IMR-90 (cell line): ENCODE data around the gene MLF2. TPM values are rescaled to one million over a fixed set of nuclear protein-coding genes. Genes with fewer than 3 reads are reported as not detected.

ENCODE experiments used
- ATAC-seq: fragments of 200-7000 bp; cut with Tn5 transposase; 2 replicates; pipeline ENCODE4 v1.9.1; 2020; ENCODE audit warnings: low read depth, mild to moderate bottlenecking, moderate library complexity
- BruUV-seq: library from RNA; stranded (reverse); fragments of 400-500 nt; replicated peaks from 2 replicates; lab custom pipeline; 2021; lab: Mats Ljungman, UMichigan
- CTCF ChIA-PET: fragments of 300-600 bp; formaldehyde crosslinking; extraction: SDS; loops from one replicate; lab custom pipeline; 2021; ENCODE audit warnings: antibody characterized with exemption; lab: Yijun Ruan, JAX
- POLR2A ChIA-PET: fragments of 300-600 bp; sonication (Branson Sonifier 250); formaldehyde crosslinking; loops from one replicate; lab custom pipeline; 2022; ENCODE audit warnings: antibody characterized with exemption; ENCODE audit not compliant: unreplicated experiment; lab: Charles Lee
- DNase-seq: peaks from one replicate; pipeline ENCODE4 v3.0.0; 2013
- H2AFZ ChIP-seq: replicated peaks from 2 replicates; pipeline ENCODE3; 2013; ENCODE audit warnings: low read length, mild to moderate bottlenecking; ENCODE audit not compliant: poor library complexity
- H2AK5ac ChIP-seq: 2 replicates; pipeline ENCODE4 v1.6.1; 2013; ENCODE audit warnings: low read depth, low read length, inconsistent platforms
- H2AK9ac ChIP-seq: replicated peaks from 2 replicates; pipeline ENCODE3; 2013; ENCODE audit warnings: mild to moderate bottlenecking, low read depth, low read length, moderate library complexity; ENCODE audit not compliant: poor library complexity
- H2BK120ac ChIP-seq: 2 replicates; pipeline ENCODE4 v1.6.1; 2013; ENCODE audit warnings: low read depth, low read length, inconsistent platforms
- H2BK15ac ChIP-seq: 3 replicates; pipeline ENCODE4 v1.6.1; 2013; ENCODE audit warnings: low read depth, low read length, inconsistent platforms
- H2BK20ac ChIP-seq: 2 replicates; pipeline ENCODE4 v1.6.1; 2013; ENCODE audit warnings: low read depth, mild to moderate bottlenecking, inconsistent platforms, low read length, moderate library complexity
- H2BK5ac ChIP-seq: 2 replicates; pipeline ENCODE4 v1.6.1; 2013; ENCODE audit warnings: mild to moderate bottlenecking, low read depth, low read length, inconsistent platforms; ENCODE audit not compliant: poor library complexity, severe bottlenecking
- H3K14ac ChIP-seq: replicated peaks from 2 replicates; pipeline ENCODE4 v1.6.1; 2013; ENCODE audit warnings: low read depth, low read length, inconsistent platforms
- H3K18ac ChIP-seq: 2 replicates; pipeline ENCODE4 v1.6.1; 2013; ENCODE audit warnings: low read depth, low read length, control low read depth
- H3K23ac ChIP-seq: 2 replicates; pipeline ENCODE4 v1.6.1; 2013; ENCODE audit warnings: low read depth, low read length, inconsistent platforms
- H3K27ac ChIP-seq: 2 replicates; pipeline ENCODE4 v1.5.1; 2013; ENCODE audit warnings: mild to moderate bottlenecking, control low read depth, low read length; ENCODE audit not compliant: insufficient read depth
- H3K27me3 ChIP-seq: 2 replicates; pipeline ENCODE4 v1.6.1; 2013; ENCODE audit warnings: low read length; ENCODE audit not compliant: control insufficient read depth, insufficient read depth
- H3K36me3 ChIP-seq: 2 replicates; pipeline ENCODE4 v1.6.1; 2013; ENCODE audit warnings: low read length, mixed read lengths; ENCODE audit not compliant: control insufficient read depth, insufficient read depth
- H3K4ac ChIP-seq: 2 replicates; pipeline ENCODE4 v1.6.1; 2013; ENCODE audit warnings: low read depth, low read length, inconsistent platforms
- H3K4me1 ChIP-seq: 2 replicates; pipeline ENCODE4 v1.6.1; 2013; ENCODE audit warnings: low read length, mixed read lengths; ENCODE audit not compliant: control insufficient read depth, insufficient read depth
- H3K4me2 ChIP-seq: 2 replicates; pipeline ENCODE4 v1.6.1; 2013; ENCODE audit warnings: low read depth, mild to moderate bottlenecking, control low read depth, low read length, moderate library complexity
- H3K4me3 ChIP-seq: 2 replicates; pipeline ENCODE4 v1.5.1; 2013; ENCODE audit warnings: low read depth, mild to moderate bottlenecking, control low read depth, low read length, moderate library complexity; ENCODE audit not compliant: insufficient read depth
- H3K56ac ChIP-seq: 2 replicates; pipeline ENCODE4 v1.6.1; 2013; ENCODE audit warnings: low read length, inconsistent platforms; ENCODE audit not compliant: insufficient read depth; ENCODE audit errors: extremely low read depth
- H3K79me1 ChIP-seq, 2 experiments: 2 replicates each; pipeline ENCODE4 v1.6.1; 2013; ENCODE audit warnings: low read length in 2 of 2, inconsistent platforms in 1 of 2, low read depth in 1 of 2
- H3K9ac ChIP-seq: 2 replicates; pipeline ENCODE4 v1.6.1; 2013; ENCODE audit warnings: low read depth, low read length, control low read depth
- H3K9me1 ChIP-seq: 2 replicates; pipeline ENCODE4 v1.6.1; 2013; ENCODE audit warnings: low read length, inconsistent platforms; ENCODE audit not compliant: insufficient read depth
- H3K9me3 ChIP-seq: 2 replicates; pipeline ENCODE4 v1.6.1; 2013; ENCODE audit warnings: low read length; ENCODE audit not compliant: control insufficient read depth, insufficient read depth
- H4K20me1 ChIP-seq: 2 replicates; pipeline ENCODE4 v1.6.1; 2013; ENCODE audit warnings: low read length, inconsistent platforms; ENCODE audit not compliant: insufficient read depth
- H4K5ac ChIP-seq: 2 replicates; pipeline ENCODE4 v1.6.1; 2013; ENCODE audit warnings: mild to moderate bottlenecking, low read depth, low read length, control low read depth
- H4K8ac ChIP-seq, 2 experiments: 2 replicates each; pipeline ENCODE4 v1.6.1; 2013; ENCODE audit warnings: low read depth in 2 of 2, low read length in 2 of 2, control low read depth in 1 of 2, inconsistent platforms in 1 of 2
- H4K91ac ChIP-seq: 2 replicates; pipeline ENCODE4 v1.6.1; 2013; ENCODE audit warnings: low read depth, low read length, inconsistent platforms; ENCODE audit not compliant: insufficient read depth
- BHLHE40 ChIP-seq: fragments of 150-350 bp; IDR thresholded peaks from 2 replicates; pipeline ENCODE4 v1.6.1; 2016; ENCODE audit warnings: mild to moderate bottlenecking, low read depth, low read length
- CEBPB ChIP-seq: IDR thresholded peaks from 2 replicates; pipeline ENCODE4 v1.6.1; 2012; ENCODE audit warnings: low read depth, low read length, improper control_type of control experiment
- CHD1 ChIP-seq: IDR thresholded peaks from 2 replicates; pipeline ENCODE4 v1.6.1; 2012; ENCODE audit warnings: low read depth, low read length, improper control_type of control experiment
- FOS ChIP-seq: fragments of 150-350 bp; IDR thresholded peaks from 2 replicates; pipeline ENCODE4 v1.6.1; 2016; ENCODE audit warnings: low read depth, low read length
- MAFK ChIP-seq: IDR thresholded peaks from 2 replicates; pipeline ENCODE4 v1.6.1; 2012; ENCODE audit warnings: low read depth, low read length, improper control_type of control experiment
- MAZ ChIP-seq: IDR thresholded peaks from 2 replicates; pipeline ENCODE4 v1.6.1; 2012; ENCODE audit warnings: low read depth, mild to moderate bottlenecking, low read length, improper control_type of control experiment, moderate library complexity, borderline replicate concordance
- MXI1 ChIP-seq: IDR thresholded peaks from 2 replicates; pipeline ENCODE4 v1.6.1; 2012; ENCODE audit warnings: low read depth, mild to moderate bottlenecking, low read length, moderate library complexity, borderline replicate concordance
- NFE2L2 ChIP-seq: fragments of 150-350 bp; IDR thresholded peaks from 2 replicates; pipeline ENCODE4 v1.6.1; 2016; ENCODE audit warnings: low read depth, mild to moderate bottlenecking, low read length
- POLR2A ChIP-seq: IDR thresholded peaks from 2 replicates; pipeline ENCODE4 v1.6.1; 2012; ENCODE audit warnings: mild to moderate bottlenecking, low read depth, low read length
- RAD21 ChIP-seq: IDR thresholded peaks from 2 replicates; pipeline ENCODE4 v1.6.1; 2012; ENCODE audit warnings: low read length, improper control_type of control experiment
- RCOR1 ChIP-seq: IDR thresholded peaks from 2 replicates; pipeline ENCODE4 v1.6.1; 2012; ENCODE audit warnings: mild to moderate bottlenecking, low read length, improper control_type of control experiment; ENCODE audit not compliant: insufficient replicate concordance
- RFX5 ChIP-seq: IDR thresholded peaks from 2 replicates; pipeline ENCODE4 v1.8.0; 2012; ENCODE audit warnings: low read depth, mild to moderate bottlenecking, low read length, moderate library complexity
- SMC3 ChIP-seq: fragments of 150-350 bp; IDR thresholded peaks from 2 replicates; pipeline ENCODE4 v1.6.1; 2016; ENCODE audit warnings: low read depth, mild to moderate bottlenecking, antibody characterized with exemption, low read length, moderate library complexity
- WGBS, 2 experiments: methylation state at CpG; one replicate each; pipeline versions ENCODE4 v1.1.5 to v1.1.7; 2013; ENCODE audit warnings: missing lambda C conversion rate in 2 of 2; ENCODE audit not compliant: insufficient read length in 1 of 2; ENCODE audit errors: extremely low coverage in 2 of 2; 5-methylcytosine and 5-hydroxymethylcytosine counted together
- dilution Hi-C: fragments of 300-500 bp; cut with HindIII; formaldehyde crosslinking; loops from one replicate; pipeline ENCODE4 v1.14.3; 2018; ENCODE audit warnings: low sequenced_read_pairs; ENCODE audit not compliant: unreplicated experiment
- in situ Hi-C: fragments of 300-500 bp; cut with MboI; formaldehyde crosslinking; loops from 3 replicates; pipeline ENCODE4 v1.14.3; 2019; ENCODE audit warnings: low sequenced_read_pairs, inconsistent platforms, mixed read lengths
- intact Hi-C: fragments of 100-400 bp; cut with micrococcal nuclease; formaldehyde crosslinking; loops from 2 replicates; pipeline ENCODE4 v1.10.0; 2022
- polyA plus RNA-seq, 3 experiments: library from polyadenylated mRNA; depleted of rRNA; stranded (reverse); fragments of >200 nt; gene quantifications; 2 replicates each; pipeline ENCODE4 v1.2.3, GENCODE V29; 2012; ENCODE audit warnings: low replicate concordance in 1 of 3
- total RNA-seq: library from RNA; depleted of rRNA; stranded (reverse); fragments of >200 nt; gene quantifications from 2 replicates; pipeline ENCODE4 v1.2.3, GENCODE V29; 2012
- TF ChIP-seq, protein P1 (sequence below): fragments of 150-350 bp; IDR thresholded peaks from 2 replicates; pipeline ENCODE4 v1.6.1; 2017; ENCODE audit warnings: mild to moderate bottlenecking, antibody characterized with exemption, low read length, low read depth
- TF ChIP-seq, protein P2 (sequence below): fragments of 150-350 bp; IDR thresholded peaks from 2 replicates; pipeline ENCODE4 v1.6.1; 2016; ENCODE audit warnings: low read depth, mild to moderate bottlenecking, low read length, moderate library complexity, borderline replicate concordance
- TF ChIP-seq, protein P3 (sequence below): conservative IDR thresholded peaks from 2 replicates; pipeline ENCODE4 v1.5.1; 2012; ENCODE audit warnings: mild to moderate bottlenecking, low read depth, low read length, improper control_type of control experiment

Gene MLF2
- total and polyA plus RNA-seq, 2 of the 4 experiments (the other 2 are of a cell fraction): 236 to 403 TPM

DNA sequence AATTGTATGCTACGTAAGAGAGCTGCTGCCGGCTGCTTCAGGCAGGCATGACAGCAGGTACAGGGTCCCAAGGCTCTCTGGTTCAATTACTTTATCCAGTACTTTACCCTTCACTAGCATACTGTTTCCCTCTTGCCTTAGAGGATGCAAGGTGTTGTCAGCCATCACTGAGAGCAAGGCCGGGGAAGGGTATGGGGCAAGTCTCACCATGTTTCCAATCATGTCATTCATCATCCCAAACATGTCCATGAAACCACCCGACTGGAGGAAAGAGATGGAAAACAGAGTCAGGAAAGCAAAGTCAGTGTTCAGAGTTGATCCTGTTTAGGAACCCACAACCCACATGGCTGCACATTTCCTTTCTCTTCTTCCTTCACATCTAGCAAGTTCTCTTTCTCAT is 2.4 kb downstream of the MLF2 start:
- H3K27ac ChIP-seq: no peak overlapping the region
- H4K20me1 ChIP-seq: peaks cover 16% of the 10 kb centered on the region
- peak overlapping the region; percentile 10; the same call in 1 of the 2 replicates for H3K23ac ChIP-seq
- H3K79me1 ChIP-seq: peaks cover 22 to 36% of the 10 kb centered on the region in 2 experiments
- no peaks in the 10 kb centered on the region for H3K9me3 ChIP-seq
- TF ChIP-seq MAZ (no peak), RFX5 (no peak), CHD1 (no peak), RAD21 (no peak), CEBPB (no peak), NFE2L2 (no peak), MXI1 (no peak), BHLHE40 (no peak), POLR2A (no peak), RCOR1 (no peak), MAFK (no peak), FOS (no peak), SMC3 (no peak)
- TF ChIP-seq, protein P1, sequence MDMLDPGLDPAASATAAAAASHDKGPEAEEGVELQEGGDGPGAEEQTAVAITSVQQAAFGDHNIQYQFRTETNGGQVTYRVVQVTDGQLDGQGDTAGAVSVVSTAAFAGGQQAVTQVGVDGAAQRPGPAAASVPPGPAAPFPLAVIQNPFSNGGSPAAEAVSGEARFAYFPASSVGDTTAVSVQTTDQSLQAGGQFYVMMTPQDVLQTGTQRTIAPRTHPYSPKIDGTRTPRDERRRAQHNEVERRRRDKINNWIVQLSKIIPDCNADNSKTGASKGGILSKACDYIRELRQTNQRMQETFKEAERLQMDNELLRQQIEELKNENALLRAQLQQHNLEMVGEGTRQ: no peak
- TF ChIP-seq, protein P2, sequence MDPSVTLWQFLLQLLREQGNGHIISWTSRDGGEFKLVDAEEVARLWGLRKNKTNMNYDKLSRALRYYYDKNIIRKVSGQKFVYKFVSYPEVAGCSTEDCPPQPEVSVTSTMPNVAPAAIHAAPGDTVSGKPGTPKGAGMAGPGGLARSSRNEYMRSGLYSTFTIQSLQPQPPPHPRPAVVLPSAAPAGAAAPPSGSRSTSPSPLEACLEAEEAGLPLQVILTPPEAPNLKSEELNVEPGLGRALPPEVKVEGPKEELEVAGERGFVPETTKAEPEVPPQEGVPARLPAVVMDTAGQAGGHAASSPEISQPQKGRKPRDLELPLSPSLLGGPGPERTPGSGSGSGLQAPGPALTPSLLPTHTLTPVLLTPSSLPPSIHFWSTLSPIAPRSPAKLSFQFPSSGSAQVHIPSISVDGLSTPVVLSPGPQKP: no peak
- TF ChIP-seq, protein P3, sequence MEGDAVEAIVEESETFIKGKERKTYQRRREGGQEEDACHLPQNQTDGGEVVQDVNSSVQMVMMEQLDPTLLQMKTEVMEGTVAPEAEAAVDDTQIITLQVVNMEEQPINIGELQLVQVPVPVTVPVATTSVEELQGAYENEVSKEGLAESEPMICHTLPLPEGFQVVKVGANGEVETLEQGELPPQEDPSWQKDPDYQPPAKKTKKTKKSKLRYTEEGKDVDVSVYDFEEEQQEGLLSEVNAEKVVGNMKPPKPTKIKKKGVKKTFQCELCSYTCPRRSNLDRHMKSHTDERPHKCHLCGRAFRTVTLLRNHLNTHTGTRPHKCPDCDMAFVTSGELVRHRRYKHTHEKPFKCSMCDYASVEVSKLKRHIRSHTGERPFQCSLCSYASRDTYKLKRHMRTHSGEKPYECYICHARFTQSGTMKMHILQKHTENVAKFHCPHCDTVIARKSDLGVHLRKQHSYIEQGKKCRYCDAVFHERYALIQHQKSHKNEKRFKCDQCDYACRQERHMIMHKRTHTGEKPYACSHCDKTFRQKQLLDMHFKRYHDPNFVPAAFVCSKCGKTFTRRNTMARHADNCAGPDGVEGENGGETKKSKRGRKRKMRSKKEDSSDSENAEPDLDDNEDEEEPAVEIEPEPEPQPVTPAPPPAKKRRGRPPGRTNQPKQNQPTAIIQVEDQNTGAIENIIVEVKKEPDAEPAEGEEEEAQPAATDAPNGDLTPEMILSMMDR: no peak
- dilution Hi-C loops (no loop called here), intact Hi-C loops (no loop called here), in situ Hi-C loops (loop anchor here (5.0 kb wide), 1 partner anchor 77 kb away; the partner anchor contains the start of gene P3H3)
- H3K18ac ChIP-seq: no peak overlapping the region
- H4K91ac ChIP-seq: no peak overlapping the region
- H2BK5ac ChIP-seq: no peak overlapping the region
- H2AK9ac ChIP-seq: no peak overlapping the region
- H2BK15ac ChIP-seq: no peak overlapping the region
- no CpG with 5 or more reads among the region's 4 CpGs for WGBS, 2 experiments
- H2BK20ac ChIP-seq: no peak overlapping the region
- H3K36me3 ChIP-seq: peaks cover 55% of the 10 kb centered on the region
- H2BK120ac ChIP-seq: no peak overlapping the region
- H3K4me1 ChIP-seq: peaks cover 7% of the 10 kb centered on the region
- H4K5ac ChIP-seq: no peak overlapping the region
- ChIA-PET CTCF (no interaction called here), POLR2A (no interaction called here)
- H3K4me2 ChIP-seq: no peak overlapping the region
- no peak for DNase-seq
- no peaks in the 10 kb centered on the region for H3K27me3 ChIP-seq
- no peak overlapping the region for H3K9ac ChIP-seq
- no peak overlapping the region for H2AFZ ChIP-seq
- H3K4ac ChIP-seq: no peak overlapping the region
- no peak overlapping the region for H4K8ac ChIP-seq
- H3K9me1 ChIP-seq: peaks cover 4% of the 10 kb centered on the region
- no peak for ATAC-seq
- no peak overlapping the region for H2AK5ac ChIP-seq
- no TSS peak for BruUV-seq
- H3K56ac ChIP-seq: no peak overlapping the region
- H3K4me3 ChIP-seq: no peak overlapping the region
- H3K14ac ChIP-seq: no peak overlapping the region
